OCI-LY1 (cell line): ENCODE measurements around the gene ICOSLG.
"Not testable (repeated sequence)": the region's sequence is repeated elsewhere in the genome, so short reads cannot be mapped to it uniquely, and the experiment has no call there.

Source experiments
- H2AFZ ChIP-seq: fragments of 200-600 bp; sonication (generic), shearing (Covaris generic); 2 replicates; pipeline ENCODE4 v1.6.0; 2014; ENCODE audit warnings: antibody characterized with exemption, mild to moderate bottlenecking, low read length
- H3F3A ChIP-seq: fragments of 200-600 bp; sonication (generic), shearing (Covaris generic); 2 replicates; pipeline ENCODE4 v1.6.0; 2014; ENCODE audit warnings: mild to moderate bottlenecking, antibody characterized with exemption, low read length, moderate library complexity; ENCODE audit not compliant: insufficient read depth
- H3K27ac ChIP-seq: fragments of 200-600 bp; sonication (generic); 2 replicates; pipeline ENCODE4 v1.5.1; 2014; ENCODE audit warnings: low read length, mixed run types, mild to moderate bottlenecking, low read depth; ENCODE audit not compliant: poor library complexity, severe bottlenecking
- H3K27me3 ChIP-seq: fragments of 200-600 bp; sonication (generic); 2 replicates; pipeline ENCODE4 v1.6.0; 2014; ENCODE audit warnings: antibody characterized with exemption, mild to moderate bottlenecking, low read length, moderate library complexity; ENCODE audit not compliant: insufficient read depth
- H3K36me3 ChIP-seq: fragments of 200-600 bp; sonication (generic); 2 replicates; pipeline ENCODE4 v1.6.1; 2014; ENCODE audit warnings: mild to moderate bottlenecking, antibody characterized with exemption, low read length, moderate library complexity, mixed read lengths; ENCODE audit not compliant: insufficient read depth
- H3K4me1 ChIP-seq: fragments of 200-600 bp; sonication (generic); 2 replicates; pipeline ENCODE4 v1.5.1; 2014; ENCODE audit warnings: mild to moderate bottlenecking, low read length, moderate library complexity; ENCODE audit not compliant: insufficient read depth, severe bottlenecking
- H3K4me2 ChIP-seq: fragments of 200-600 bp; sonication (generic), shearing (Covaris generic); 2 replicates; pipeline ENCODE4 v1.6.1; 2014; ENCODE audit warnings: low read length
- H3K4me3 ChIP-seq: fragments of 200-600 bp; sonication (generic); 2 replicates; pipeline ENCODE4 v1.5.1; 2014; ENCODE audit warnings: low read length, low read depth, mild to moderate bottlenecking, mixed read lengths; ENCODE audit not compliant: poor library complexity, severe bottlenecking
- H3K79me2 ChIP-seq: fragments of 200-600 bp; shearing (Covaris generic); 2 replicates; pipeline ENCODE4 v1.6.1; 2016; ENCODE audit warnings: mixed run types, low read length, mixed read lengths; ENCODE audit not compliant: insufficient read depth
- H3K9ac ChIP-seq: fragments of 200-600 bp; sonication (generic), shearing (Covaris generic); 2 replicates; pipeline ENCODE4 v1.6.1; 2014; ENCODE audit warnings: mild to moderate bottlenecking, low read length, mixed read lengths
- H3K9me2 ChIP-seq: fragments of 200-600 bp; sonication (generic), shearing (Covaris generic); 2 replicates; pipeline ENCODE4 v1.6.1; 2014; ENCODE audit warnings: low read depth, mild to moderate bottlenecking, low read length, mixed read lengths
- H3K9me3 ChIP-seq: fragments of 200-600 bp; shearing (Covaris generic); 2 replicates; pipeline ENCODE4 v1.6.1; 2014; ENCODE audit warnings: low read length, mixed read lengths
- H4K20me1 ChIP-seq: fragments of 200-600 bp; sonication (generic), shearing (Covaris generic); 2 replicates; pipeline ENCODE4 v1.6.0; 2016; ENCODE audit warnings: mild to moderate bottlenecking, low read length; ENCODE audit not compliant: insufficient read depth
- EZH2 ChIP-seq: fragments of 200-600 bp; sonication (generic), shearing (Covaris generic); IDR thresholded peaks from 2 replicates; pipeline ENCODE4 v1.8.0; 2017; ENCODE audit warnings: borderline replicate concordance, mixed run types, mild to moderate bottlenecking, antibody characterized with exemption, low read length, moderate library complexity, mixed read lengths
- TF ChIP-seq, protein P1 (sequence below): fragments of 200-600 bp; sonication (generic), shearing (Covaris generic); IDR thresholded peaks from 2 replicates; pipeline ENCODE4 v1.5.1; 2017; ENCODE audit warnings: mild to moderate bottlenecking, antibody characterized with exemption, low read length, moderate library complexity, mixed read lengths

ICOSLG gene

GRCh38 chr21:44202590-44203299 lies 38.0 kb downstream of the ICOSLG start:
- not testable (repeated sequence) for H3K4me3 ChIP-seq, H2AFZ ChIP-seq, H3K9me2 ChIP-seq, H3K9me3 ChIP-seq, H3K4me2 ChIP-seq, H4K20me1 ChIP-seq, H3K79me2 ChIP-seq, H3K27me3 ChIP-seq, H3F3A ChIP-seq, H3K36me3 ChIP-seq, H3K27ac ChIP-seq, H3K9ac ChIP-seq
- peaks cover 19% of the 10 kb centered on the region for H3K4me1 ChIP-seq

GRCh38 chr21:44199997-44200396 lies 40.7 kb downstream of the ICOSLG start:
- H3K36me3 ChIP-seq, H3K9ac ChIP-seq, H3K4me2 ChIP-seq, H4K20me1 ChIP-seq, H3K79me2 ChIP-seq, H2AFZ ChIP-seq, H3F3A ChIP-seq, H3K27me3 ChIP-seq, H3K9me2 ChIP-seq, H3K4me3 ChIP-seq, H3K9me3 ChIP-seq: not testable (repeated sequence)
- H3K4me1 ChIP-seq: peaks cover 22% of the 10 kb centered on the region
- peak overlapping the region; percentile 51 for H3K27ac ChIP-seq

GRCh38 chr21:44199448-44199847 lies 41.3 kb downstream of the ICOSLG start:
- Histone ChIP-seq H3K4me3 (no peak overlapping the region), H3K79me2 (no peaks in the 10 kb centered on the region), H3F3A (no peaks in the 10 kb centered on the region), H3K4me1 (peaks cover 22% of the 10 kb centered on the region), H3K9ac (no peak overlapping the region), H3K9me3 (no peaks in the 10 kb centered on the region), H2AFZ (no peak overlapping the region), H3K9me2 (no peaks in the 10 kb centered on the region), H4K20me1 (no peaks in the 10 kb centered on the region), H3K4me2 (no peak overlapping the region; the same call in 1 of the 2 replicates), H3K27ac (peak overlapping the region; percentile 51), H3K36me3 (no peaks in the 10 kb centered on the region), H3K27me3 (no peaks in the 10 kb centered on the region)
- TF ChIP-seq EZH2: no peak
- TF ChIP-seq, protein P1, sequence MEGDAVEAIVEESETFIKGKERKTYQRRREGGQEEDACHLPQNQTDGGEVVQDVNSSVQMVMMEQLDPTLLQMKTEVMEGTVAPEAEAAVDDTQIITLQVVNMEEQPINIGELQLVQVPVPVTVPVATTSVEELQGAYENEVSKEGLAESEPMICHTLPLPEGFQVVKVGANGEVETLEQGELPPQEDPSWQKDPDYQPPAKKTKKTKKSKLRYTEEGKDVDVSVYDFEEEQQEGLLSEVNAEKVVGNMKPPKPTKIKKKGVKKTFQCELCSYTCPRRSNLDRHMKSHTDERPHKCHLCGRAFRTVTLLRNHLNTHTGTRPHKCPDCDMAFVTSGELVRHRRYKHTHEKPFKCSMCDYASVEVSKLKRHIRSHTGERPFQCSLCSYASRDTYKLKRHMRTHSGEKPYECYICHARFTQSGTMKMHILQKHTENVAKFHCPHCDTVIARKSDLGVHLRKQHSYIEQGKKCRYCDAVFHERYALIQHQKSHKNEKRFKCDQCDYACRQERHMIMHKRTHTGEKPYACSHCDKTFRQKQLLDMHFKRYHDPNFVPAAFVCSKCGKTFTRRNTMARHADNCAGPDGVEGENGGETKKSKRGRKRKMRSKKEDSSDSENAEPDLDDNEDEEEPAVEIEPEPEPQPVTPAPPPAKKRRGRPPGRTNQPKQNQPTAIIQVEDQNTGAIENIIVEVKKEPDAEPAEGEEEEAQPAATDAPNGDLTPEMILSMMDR: no peak

- peaks cover 22% of the 10 kb centered on the region for H3K4me1 ChIP-seq
- H3K9ac ChIP-seq, H3K27me3 ChIP-seq, H4K20me1 ChIP-seq, H3K36me3 ChIP-seq, H3K9me2 ChIP-seq, H3K4me2 ChIP-seq, H2AFZ ChIP-seq, H3K9me3 ChIP-seq, H3K4me3 ChIP-seq, H3F3A ChIP-seq, H3K79me2 ChIP-seq, H3K27ac ChIP-seq: not testable (repeated sequence)
These were observed 43.6 kb downstream of the ICOSLG start for GRCh38 chr21:44197156-44197516.

DNA sequence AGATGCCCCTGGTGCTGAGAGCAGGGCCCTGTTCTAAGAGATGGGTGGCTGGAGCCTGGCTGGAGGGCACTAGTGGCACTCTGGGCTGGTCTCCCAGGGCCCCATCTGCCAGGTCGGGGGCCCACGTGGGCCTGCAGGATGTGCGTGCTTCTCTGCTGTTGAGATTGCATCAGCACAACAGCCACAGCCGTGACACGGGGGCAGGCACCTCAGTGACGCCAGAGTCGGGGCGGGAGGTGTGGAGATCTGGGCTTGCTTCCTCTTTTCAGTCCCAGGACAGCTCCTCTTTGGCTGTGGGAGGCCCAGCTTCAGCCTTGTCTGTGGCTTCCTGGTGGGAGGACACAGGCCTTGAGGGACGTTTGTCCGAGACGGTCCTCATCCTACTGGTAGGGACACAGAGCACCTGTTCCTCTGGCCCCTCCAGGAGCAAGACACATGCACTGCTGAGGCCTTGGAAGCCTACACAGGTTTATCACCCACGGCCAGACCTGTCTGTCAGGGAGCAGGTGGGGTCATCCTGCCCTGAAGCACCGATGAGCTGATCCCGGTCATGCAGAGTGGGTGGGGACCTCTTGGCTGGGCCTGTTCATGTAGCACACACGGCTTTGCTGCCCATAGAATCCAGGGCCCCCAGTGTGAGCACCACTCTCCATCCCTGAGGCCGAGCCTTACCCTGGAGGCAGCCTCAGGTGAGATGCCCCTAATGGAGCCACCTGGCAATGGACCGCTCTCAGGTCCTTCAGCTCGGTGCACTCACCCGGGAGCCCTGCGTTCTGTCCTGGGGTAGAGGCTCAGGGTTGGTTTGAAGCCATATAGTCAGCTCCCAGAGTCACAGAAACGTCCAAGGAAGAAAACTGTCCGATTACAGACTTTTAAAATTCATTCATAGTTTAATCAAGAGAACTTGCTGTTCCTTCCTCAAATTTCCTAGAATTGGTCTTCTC lies 44.3 kb downstream of the ICOSLG start:
- not testable (repeated sequence) for H3K9me2 ChIP-seq, H3K9ac ChIP-seq, H3F3A ChIP-seq, H3K4me3 ChIP-seq, H3K4me2 ChIP-seq, H3K79me2 ChIP-seq, H3K9me3 ChIP-seq, H4K20me1 ChIP-seq, H3K36me3 ChIP-seq, H3K27me3 ChIP-seq, H3K27ac ChIP-seq, H2AFZ ChIP-seq
- H3K4me1 ChIP-seq: peaks cover 22% of the 10 kb centered on the region

- not testable (repeated sequence) for H3K27me3 ChIP-seq, H3F3A ChIP-seq, H3K79me2 ChIP-seq, H3K9me2 ChIP-seq, H4K20me1 ChIP-seq, H3K9me3 ChIP-seq, H3K4me2 ChIP-seq, H3K9ac ChIP-seq, H3K36me3 ChIP-seq, H2AFZ ChIP-seq, H3K27ac ChIP-seq, H3K4me3 ChIP-seq
- peaks cover 13% of the 10 kb centered on the region for H3K4me1 ChIP-seq
These were observed 45.9 kb downstream of the ICOSLG start for GRCh38 chr21:44194888-44195287.
